HPDE6-E6E7 (cell line): ENCODE measurements around the gene IQGAP3.

Experiments used
- DNase-seq: peaks from one replicate; pipeline ENCODE4 v3.0.0; 2011; ENCODE audit warnings: missing footprints; ENCODE audit errors: extremely low spot score

IQGAP3 gene

GRCh38 chr1:156497743-156498431, 74.5 kb downstream of the IQGAP3 start:
- DNase-seq: no peak

- DNase-seq: no peak
Observed at GRCh38 chr1:156497078-156497742, 75.2 kb downstream of the IQGAP3 start.

- DNase-seq: no peak
Observed at GRCh38 chr1:156496211-156496761, 76.1 kb downstream of the IQGAP3 start.

GRCh38 chr1:156495401-156496140, 76.8 kb downstream of the IQGAP3 start:
- no peak for DNase-seq

DNA sequence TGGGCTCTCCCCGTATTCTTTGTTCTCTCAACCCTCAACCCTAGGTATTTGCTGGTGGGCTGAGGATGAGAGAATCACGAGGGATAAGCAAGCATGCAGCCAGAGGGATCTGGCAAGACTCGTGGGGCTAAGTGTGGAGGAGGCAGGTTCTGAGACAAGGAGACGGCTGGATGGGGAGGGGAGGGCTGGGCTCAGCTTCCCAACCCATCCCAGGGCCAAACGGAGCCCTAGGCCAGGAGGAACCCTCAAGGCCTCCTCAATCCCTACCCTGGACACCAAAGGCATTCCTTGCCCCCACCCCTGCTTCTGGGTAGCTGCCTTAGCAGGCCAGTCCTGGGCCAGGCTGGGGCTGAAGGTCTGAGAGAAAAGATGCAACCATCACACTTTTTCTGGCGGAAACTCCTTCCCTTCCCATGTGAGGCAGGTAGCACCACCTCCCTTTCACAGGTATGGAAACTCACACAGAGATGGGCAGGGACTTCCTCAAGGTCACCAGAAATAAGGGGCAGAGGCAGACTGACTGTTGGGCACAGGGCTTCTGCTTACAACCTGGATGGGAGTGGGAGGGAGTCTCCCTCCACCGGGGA, 78.0 kb downstream of the IQGAP3 start:
- DNase-seq: no peak

- no peak for DNase-seq
Observed at GRCh38 chr1:156493742-156494141, 78.6 kb downstream of the IQGAP3 start.

DNA sequence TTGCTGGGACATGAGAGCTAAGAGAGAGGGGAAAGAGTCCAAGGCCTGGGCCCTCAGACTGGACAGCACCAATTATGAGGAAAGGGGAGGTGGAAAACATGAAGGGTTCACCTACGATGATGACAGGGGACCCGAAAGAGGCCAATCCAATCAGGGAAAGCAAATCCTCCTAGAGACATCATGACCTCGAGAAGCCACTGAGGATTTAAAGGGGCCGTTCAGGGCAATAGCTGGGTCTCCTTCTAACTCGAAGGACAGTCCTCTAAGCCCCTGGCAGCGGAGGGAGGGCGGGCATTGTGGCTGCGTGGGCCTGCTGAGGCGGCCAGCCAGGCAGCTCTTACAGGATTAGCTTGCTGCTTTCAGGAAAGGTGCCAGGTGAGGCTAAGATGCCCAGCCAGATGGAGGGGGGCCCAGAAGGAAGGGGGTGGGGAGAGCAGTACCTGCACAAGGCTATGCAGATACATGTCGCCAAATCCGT, 79.2 kb downstream of the IQGAP3 start:
- DNase-seq: no peak

DNA sequence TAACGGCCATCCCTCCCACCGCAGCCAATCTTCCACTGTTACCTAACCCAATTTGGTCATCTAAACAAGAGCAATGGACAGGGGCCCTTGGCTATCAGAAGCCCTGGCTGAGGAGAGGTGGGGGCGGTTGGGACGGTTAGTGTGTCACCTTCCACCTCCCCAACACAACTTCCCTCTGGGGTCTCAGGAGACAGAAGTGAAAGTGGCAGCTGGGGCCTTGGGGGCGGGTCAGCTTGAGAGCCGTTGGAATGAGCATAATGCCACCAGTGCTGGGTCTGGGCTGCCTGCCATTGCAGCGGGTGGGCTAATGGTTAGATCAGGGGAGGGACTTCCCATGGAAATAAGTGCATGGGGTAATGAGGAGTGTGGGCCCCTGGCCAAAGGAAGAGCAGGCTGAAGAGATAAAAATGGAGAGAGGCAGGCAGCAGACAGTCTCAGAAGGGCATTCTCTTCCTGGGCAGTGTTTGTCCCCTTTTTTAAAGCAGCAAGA, 79.7 kb downstream of the IQGAP3 start:
- DNase-seq: no peak

GRCh38 chr1:156492013-156492590, 80.3 kb downstream of the IQGAP3 start:
- DNase-seq: no peak

DNA sequence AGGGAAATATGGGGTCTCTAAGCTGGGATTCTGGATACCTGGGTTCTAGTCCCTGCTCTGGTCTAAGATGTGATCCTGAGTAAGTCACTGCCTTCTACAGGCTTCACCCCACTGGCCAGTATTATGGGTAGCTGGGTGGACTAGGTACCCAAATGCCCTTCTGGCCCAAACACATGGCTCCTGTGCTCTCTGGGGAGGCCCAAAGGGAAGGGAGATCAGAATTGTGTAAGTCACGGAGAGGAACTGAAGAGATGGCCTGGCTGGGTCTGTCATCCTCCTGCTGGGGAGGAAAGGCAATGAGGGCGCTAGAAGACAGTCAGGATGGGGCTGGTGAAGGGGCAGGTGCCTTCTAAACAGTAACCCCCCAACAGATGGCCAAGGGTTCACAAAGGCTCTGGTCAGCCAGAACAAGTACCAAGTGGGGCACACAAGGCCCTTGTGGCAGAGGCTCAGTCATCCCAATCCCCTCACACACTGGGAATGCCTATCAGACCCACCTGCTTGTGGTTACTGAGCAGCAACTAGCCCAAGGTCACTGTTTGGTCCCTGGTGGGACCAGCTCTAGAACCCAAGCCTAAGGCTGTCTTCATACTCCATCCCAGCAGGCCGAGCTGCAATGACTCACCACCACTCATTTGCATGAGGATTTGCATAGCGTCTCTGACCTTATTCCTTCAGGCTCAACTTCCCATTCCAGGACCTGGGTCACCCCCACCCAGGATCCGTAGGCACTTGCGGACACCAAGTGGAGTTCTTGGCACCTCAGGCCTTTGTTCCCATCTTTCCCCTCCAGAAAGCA, 81.0 kb downstream of the IQGAP3 start:
- no peak for DNase-seq

GRCh38 chr1:156490401-156491032, 81.8 kb downstream of the IQGAP3 start:
- DNase-seq: no peak

GRCh38 chr1:156489935-156490293, 82.5 kb downstream of the IQGAP3 start:
- DNase-seq: no peak

GRCh38 chr1:156489166-156489934, 83.0 kb downstream of the IQGAP3 start:
- DNase-seq: no peak

DNA sequence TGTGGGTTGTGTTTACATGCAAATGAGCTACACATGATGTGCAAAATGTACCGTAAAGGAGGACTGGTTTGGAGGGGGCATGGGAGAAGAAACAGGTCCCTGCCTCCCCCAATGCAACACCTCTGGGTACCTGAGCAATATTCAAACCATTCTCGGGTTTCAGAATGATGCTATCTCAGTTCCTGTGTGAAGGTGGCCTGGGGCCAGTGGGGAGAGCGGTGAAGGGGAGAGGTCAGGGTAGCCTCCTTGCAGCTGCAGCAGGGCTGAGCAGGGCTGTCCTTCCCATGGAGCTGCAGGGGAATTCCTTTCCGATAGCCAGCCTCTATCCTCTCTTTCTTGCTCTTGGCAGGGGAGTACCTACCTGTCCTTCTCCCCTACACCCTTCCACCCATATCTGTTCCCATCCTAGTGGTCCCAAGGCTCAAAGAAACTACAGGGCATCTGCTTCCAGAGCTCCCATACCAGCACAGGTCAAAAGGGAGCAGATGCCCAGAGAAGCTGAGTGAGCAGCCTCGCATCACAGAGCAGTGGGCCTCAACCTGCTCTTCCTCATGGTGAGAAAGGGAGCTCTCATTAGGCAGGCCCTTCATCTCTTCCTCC, 83.7 kb downstream of the IQGAP3 start:
- DNase-seq: no peak

GRCh38 chr1:156487862-156488261, 84.5 kb downstream of the IQGAP3 start:
- no peak for DNase-seq

DNA sequence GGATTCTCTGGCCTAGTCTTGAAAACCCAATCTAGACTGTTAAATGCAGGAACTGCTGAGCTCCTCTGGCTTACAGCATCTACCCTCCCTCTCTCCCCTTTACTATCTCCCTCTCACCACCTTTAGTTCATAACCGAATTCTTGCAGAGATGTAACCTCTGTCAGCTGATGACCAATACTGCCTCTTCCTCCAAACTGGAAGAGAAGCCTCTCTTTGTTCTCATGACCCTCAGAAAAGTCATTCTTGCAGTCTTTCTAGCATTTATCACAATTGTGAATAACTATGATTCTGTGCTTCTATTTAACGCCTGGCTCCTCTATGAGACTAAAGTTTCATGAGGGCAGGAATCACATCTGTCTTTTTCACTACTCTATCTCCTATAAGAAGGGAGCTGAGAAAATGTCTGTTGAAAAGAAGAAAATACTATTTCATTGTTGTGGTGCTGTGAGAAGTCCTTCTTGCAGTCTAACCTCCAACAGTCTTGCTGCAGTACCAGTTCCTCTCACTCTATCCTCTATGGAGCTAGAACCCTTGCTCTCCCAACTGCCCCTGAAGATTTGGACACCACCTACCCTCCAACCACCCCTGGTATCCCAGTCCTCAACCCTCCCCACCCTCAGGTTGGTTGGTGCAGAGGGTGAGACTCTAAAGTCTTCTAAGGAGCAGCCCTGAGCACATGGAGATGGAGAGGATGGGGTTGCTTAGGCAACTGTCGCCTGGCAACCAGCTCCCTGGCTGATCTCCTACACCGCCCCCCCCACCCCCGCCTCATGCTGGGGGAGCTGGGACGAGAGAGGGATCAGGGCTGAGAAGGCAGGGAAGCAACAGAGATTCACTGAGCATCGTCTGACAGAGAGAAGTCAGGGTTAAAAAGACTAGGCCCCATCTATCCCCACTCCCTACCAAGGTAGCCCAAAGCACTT, 85.7 kb downstream of the IQGAP3 start:
- DNase-seq: no peak

DNA sequence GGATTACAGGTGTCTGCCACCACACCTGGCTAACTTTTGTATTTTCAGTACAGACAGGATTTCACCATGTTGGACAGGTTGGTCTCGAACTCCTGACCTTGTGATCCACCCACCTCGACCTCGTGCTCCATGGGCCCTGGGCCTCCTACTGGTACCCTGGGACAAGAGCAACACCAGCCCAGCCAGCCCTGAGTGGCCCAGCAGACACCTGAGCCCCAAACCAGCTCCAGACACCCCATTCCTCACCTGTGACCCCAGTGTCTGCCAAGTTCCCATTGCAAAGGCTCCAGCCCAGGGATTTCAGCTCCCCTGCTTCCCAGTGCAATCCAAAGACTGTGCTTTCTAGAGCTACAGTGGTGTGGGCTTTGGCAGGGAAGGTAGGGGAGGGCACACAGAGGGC, 86.4 kb downstream of the IQGAP3 start:
- no peak for DNase-seq

- no peak for DNase-seq
Observed at GRCh38 chr1:156484480-156485058, 87.8 kb downstream of the IQGAP3 start.
